Measurements from ENCODE around the gene SFXN4.

SFXN4 gene

GRCh38 chr10:119165171-119166117 lies at the start of gene SFXN4:
SFXN4 (minus strand) TSS chr10:119165714; CDS start chr10:119165647, 67 bp downstream.
- DNase-seq (ENCODE audit: low spot score), result peak; percentile 80

- no peak for DNase-seq (ENCODE audit: low spot score)
Observed at GRCh38 chr10:119211625-119212441, 46.3 kb upstream of the SFXN4 start.

- DNase-seq (ENCODE audit: low spot score), result no peak
Observed at GRCh38 chr10:119211176-119211575, 45.7 kb upstream of the SFXN4 start.

GRCh38 chr10:119210633-119211032 lies 45.1 kb upstream of the SFXN4 start:
- DNase-seq (ENCODE audit: low spot score), result no peak

GRCh38 chr10:119209736-119210355 lies 44.3 kb upstream of the SFXN4 start:
- no peak for DNase-seq (ENCODE audit: low spot score)

GRCh38 chr10:119209035-119209735 lies 43.7 kb upstream of the SFXN4 start:
- DNase-seq (ENCODE audit: low spot score), result peak; percentile 54

- no peak for DNase-seq (ENCODE audit: low spot score)
Observed at GRCh38 chr10:119208553-119208940, 43.0 kb upstream of the SFXN4 start.

- DNase-seq (ENCODE audit: low spot score), result peak; percentile 49
Observed at GRCh38 chr10:119207713-119208552, 42.4 kb upstream of the SFXN4 start.

- DNase-seq (ENCODE audit: low spot score), result peak; percentile 96
Observed at GRCh38 chr10:119207366-119207666, 41.8 kb upstream of the SFXN4 start, which contains the start of gene GRK5. GRK5 (plus strand) TSS chr10:119207571; CDS start chr10:119207918, 347 bp downstream.

GRCh38 chr10:119206603-119207365 lies 41.3 kb upstream of the SFXN4 start:
- peak; percentile 70 for DNase-seq (ENCODE audit: low spot score)

GRCh38 chr10:119205894-119206602 lies 40.5 kb upstream of the SFXN4 start:
- peak; percentile 29 for DNase-seq (ENCODE audit: low spot score)

- no peak for DNase-seq (ENCODE audit: low spot score)
Observed at GRCh38 chr10:119203006-119203405, 37.5 kb upstream of the SFXN4 start.

GRCh38 chr10:119201233-119201632 lies 35.7 kb upstream of the SFXN4 start:
- DNase-seq (ENCODE audit: low spot score), result no peak

GRCh38 chr10:119199231-119199992 lies 33.9 kb upstream of the SFXN4 start:
- peak; percentile 81 for DNase-seq (ENCODE audit: low spot score)

GRCh38 chr10:119198438-119198837 lies 32.9 kb upstream of the SFXN4 start:
- DNase-seq (ENCODE audit: low spot score), result no peak

GRCh38 chr10:119197921-119198320 lies 32.4 kb upstream of the SFXN4 start:
- DNase-seq (ENCODE audit: low spot score), result no peak

GRCh38 chr10:119191881-119192280 lies 26.4 kb upstream of the SFXN4 start:
- no peak for DNase-seq (ENCODE audit: low spot score)

- no peak for DNase-seq (ENCODE audit: low spot score)
Observed at GRCh38 chr10:119190954-119191785, 25.7 kb upstream of the SFXN4 start.
